ENCODE results near the gene AK5.

AK5 gene

GRCh38 chr1:77484334-77484733 is 202.5 kb downstream of the AK5 start:
- no peak overlapping the region for H3K27ac ChIP-seq (ENCODE audit: poor library complexity, severe bottlenecking)
- no peaks in the 10 kb centered on the region for H3K4me1 ChIP-seq (ENCODE audit: insufficient read depth, poor library complexity, severe bottlenecking)
- DNase-seq (ENCODE audit: low spot score) (no peak), ATAC-seq (ENCODE audit: low read depth) (no peak)
- TF ChIP-seq, protein P1, sequence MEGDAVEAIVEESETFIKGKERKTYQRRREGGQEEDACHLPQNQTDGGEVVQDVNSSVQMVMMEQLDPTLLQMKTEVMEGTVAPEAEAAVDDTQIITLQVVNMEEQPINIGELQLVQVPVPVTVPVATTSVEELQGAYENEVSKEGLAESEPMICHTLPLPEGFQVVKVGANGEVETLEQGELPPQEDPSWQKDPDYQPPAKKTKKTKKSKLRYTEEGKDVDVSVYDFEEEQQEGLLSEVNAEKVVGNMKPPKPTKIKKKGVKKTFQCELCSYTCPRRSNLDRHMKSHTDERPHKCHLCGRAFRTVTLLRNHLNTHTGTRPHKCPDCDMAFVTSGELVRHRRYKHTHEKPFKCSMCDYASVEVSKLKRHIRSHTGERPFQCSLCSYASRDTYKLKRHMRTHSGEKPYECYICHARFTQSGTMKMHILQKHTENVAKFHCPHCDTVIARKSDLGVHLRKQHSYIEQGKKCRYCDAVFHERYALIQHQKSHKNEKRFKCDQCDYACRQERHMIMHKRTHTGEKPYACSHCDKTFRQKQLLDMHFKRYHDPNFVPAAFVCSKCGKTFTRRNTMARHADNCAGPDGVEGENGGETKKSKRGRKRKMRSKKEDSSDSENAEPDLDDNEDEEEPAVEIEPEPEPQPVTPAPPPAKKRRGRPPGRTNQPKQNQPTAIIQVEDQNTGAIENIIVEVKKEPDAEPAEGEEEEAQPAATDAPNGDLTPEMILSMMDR (IDR thresholded peaks at IDR 0.05; ENCODE audit: poor library complexity, severe bottlenecking), result no peak
- H3K9me3 ChIP-seq (ENCODE audit: severe bottlenecking), result no peaks in the 10 kb centered on the region
- H3K27me3 ChIP-seq (ENCODE audit: insufficient read depth, poor library complexity, severe bottlenecking), result no peaks in the 10 kb centered on the region
- no peak overlapping the region for H3K4me3 ChIP-seq (ENCODE audit: severe bottlenecking)
- H3K36me3 ChIP-seq (ENCODE audit: low read depth), result no peaks in the 10 kb centered on the region

- ATAC-seq (ENCODE audit: low read depth), result no peak
- TF ChIP-seq, protein P1 (IDR thresholded peaks at IDR 0.05; ENCODE audit: poor library complexity, severe bottlenecking), result no peak
- Histone ChIP-seq H3K27me3 (ENCODE audit: insufficient read depth, poor library complexity, severe bottlenecking) (no peaks in the 10 kb centered on the region), H3K4me3 (ENCODE audit: severe bottlenecking) (no peak overlapping the region), H3K9me3 (ENCODE audit: severe bottlenecking) (no peaks in the 10 kb centered on the region), H3K36me3 (ENCODE audit: low read depth) (no peaks in the 10 kb centered on the region), H3K4me1 (ENCODE audit: insufficient read depth, poor library complexity, severe bottlenecking) (no peaks in the 10 kb centered on the region), H3K27ac (ENCODE audit: poor library complexity, severe bottlenecking) (no peak overlapping the region)
- DNase-seq (ENCODE audit: low spot score), result no peak
These were observed 203.1 kb downstream of the AK5 start for GRCh38 chr1:77484926-77485325.

GRCh38 chr1:77487631-77488030 is 205.8 kb downstream of the AK5 start:
- TF ChIP-seq, protein P1 (IDR thresholded peaks at IDR 0.05; ENCODE audit: poor library complexity, severe bottlenecking), result no peak
- H3K27me3 ChIP-seq (ENCODE audit: insufficient read depth, poor library complexity, severe bottlenecking), result no peaks in the 10 kb centered on the region
- no peak for DNase-seq (ENCODE audit: low spot score)
- H3K9me3 ChIP-seq (ENCODE audit: severe bottlenecking), result no peaks in the 10 kb centered on the region
- H3K36me3 ChIP-seq (ENCODE audit: low read depth), result no peaks in the 10 kb centered on the region
- H3K4me3 ChIP-seq (ENCODE audit: severe bottlenecking), result no peak overlapping the region
- no peak for ATAC-seq (ENCODE audit: low read depth)
- H3K4me1 ChIP-seq (ENCODE audit: insufficient read depth, poor library complexity, severe bottlenecking), result no peaks in the 10 kb centered on the region
- H3K27ac ChIP-seq (ENCODE audit: poor library complexity, severe bottlenecking), result no peak overlapping the region

DNA sequence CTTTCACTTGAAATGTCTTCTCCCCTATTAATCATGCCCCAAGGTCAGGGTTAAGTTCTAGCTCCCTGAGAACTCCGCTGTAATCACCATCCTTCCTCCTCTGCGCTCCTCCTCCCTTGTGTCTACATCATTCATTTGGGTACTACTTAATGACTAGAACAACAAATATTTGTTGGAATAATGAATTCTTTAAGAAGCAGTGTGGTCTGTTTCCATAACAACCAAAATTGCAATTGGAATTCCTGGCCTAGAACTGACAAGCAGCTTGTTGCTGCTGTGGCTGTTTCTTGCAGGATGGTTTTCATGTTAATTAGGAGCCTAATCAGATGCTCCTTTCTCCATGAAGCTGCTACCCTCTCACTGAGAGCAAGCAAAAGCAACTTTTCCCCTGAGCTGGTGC is 208.1 kb downstream of the AK5 start:
- Histone ChIP-seq H3K36me3 (ENCODE audit: low read depth) (no peaks in the 10 kb centered on the region), H3K27me3 (ENCODE audit: insufficient read depth, poor library complexity, severe bottlenecking) (no peaks in the 10 kb centered on the region), H3K9me3 (ENCODE audit: severe bottlenecking) (no peaks in the 10 kb centered on the region), H3K4me3 (ENCODE audit: severe bottlenecking) (no peak overlapping the region), H3K4me1 (ENCODE audit: insufficient read depth, poor library complexity, severe bottlenecking) (no peaks in the 10 kb centered on the region), H3K27ac (ENCODE audit: poor library complexity, severe bottlenecking) (no peak overlapping the region)
- DNase-seq (ENCODE audit: low spot score) (no peak), ATAC-seq (ENCODE audit: low read depth) (no peak)
- TF ChIP-seq, protein P1 (IDR thresholded peaks at IDR 0.05; ENCODE audit: poor library complexity, severe bottlenecking), result no peak

- DNase-seq (ENCODE audit: low spot score) (no peak), ATAC-seq (ENCODE audit: low read depth) (no peak)
- no peaks in the 10 kb centered on the region for H3K36me3 ChIP-seq (ENCODE audit: low read depth)
- no peak overlapping the region for H3K27ac ChIP-seq (ENCODE audit: poor library complexity, severe bottlenecking)
- no peaks in the 10 kb centered on the region for H3K9me3 ChIP-seq (ENCODE audit: severe bottlenecking)
- TF ChIP-seq, protein P1 (IDR thresholded peaks at IDR 0.05; ENCODE audit: poor library complexity, severe bottlenecking), result no peak
- no peaks in the 10 kb centered on the region for H3K27me3 ChIP-seq (ENCODE audit: insufficient read depth, poor library complexity, severe bottlenecking)
- no peaks in the 10 kb centered on the region for H3K4me1 ChIP-seq (ENCODE audit: insufficient read depth, poor library complexity, severe bottlenecking)
- no peak overlapping the region for H3K4me3 ChIP-seq (ENCODE audit: severe bottlenecking)
These were observed 212.2 kb downstream of the AK5 start for GRCh38 chr1:77494026-77494425.

All from RWPE2 (cell line).